K562 (cell line): ENCODE data around the gene YJEFN3. TPM values are rescaled to one million over a fixed set of nuclear protein-coding genes. Genes with fewer than 3 reads are reported as not detected.
A peak's percentile ranks its signal among the peaks of the same experiment; 100 is the strongest.

Experiments
- ATAC-seq: fragments of 200-7000 bp; cut with Tn5 transposase; 3 replicates; pipeline ENCODE4 v1.9.1; 2020; ENCODE audit warnings: moderate library complexity
- BruUV-seq: library from RNA; stranded (reverse); fragments of 400-500 nt; replicated peaks from 2 replicates; lab custom pipeline; 2021; lab: Mats Ljungman, UMichigan
- CTCF ChIA-PET: fragments of 300-600 bp; formaldehyde crosslinking; extraction: SDS; loops from one replicate; lab custom pipeline; 2021; ENCODE audit warnings: low intra/inter-chr PET ratio; lab: Yijun Ruan, JAX
- POLR2A ChIA-PET: fragments of 300-600, 350-650 bp; sonication (Branson Sonifier 250); formaldehyde crosslinking; extraction: SDS; loops from one replicate; lab custom pipeline; 2021; ENCODE audit warnings: antibody characterized with exemption, inconsistent platforms; lab: Yijun Ruan, JAX
- DNase-seq, 4 experiments: peaks; one replicate each; pipeline versions ENCODE4 v3.0.0 to v3.0.0-alpha.2; 2011 to 2018; ENCODE audit warnings: low spot score in 3 of 4, mixed read lengths in 3 of 4; ENCODE audit errors: extremely low read depth in 1 of 4
- FAIRE-seq: peaks from 2 replicates; lab custom pipeline; 2011; peaks lifted over from hg19 to GRCh38; lab: Jason Lieb, UNC
- H2AFZ ChIP-seq: 2 replicates; pipeline ENCODE4 v1.6.0; 2011; ENCODE audit warnings: low read depth, low read length, control low read depth, inconsistent platforms
- H3K27ac ChIP-seq: fragments of 200-600 bp; 3 replicates; pipeline ENCODE4 v1.8.0; 2011; ENCODE audit warnings: low read depth, mild to moderate bottlenecking, control low read depth, inconsistent platforms, low read length, moderate library complexity, mixed read lengths; ENCODE audit errors: extremely low read depth
- H3K27me3 ChIP-seq, 2 experiments: fragments of 300-600 bp in 1 of 2; 2 replicates in 1 of 2; 3 replicates in 1 of 2; pipeline versions ENCODE4 v1.6.0 to v1.8.0; 2011; ENCODE audit warnings: inconsistent platforms in 2 of 2, low read length in 2 of 2, mild to moderate bottlenecking in 1 of 2, mixed read lengths in 1 of 2, moderate library complexity in 1 of 2; ENCODE audit not compliant: control insufficient read depth in 2 of 2, insufficient read depth in 2 of 2
- H3K36me3 ChIP-seq: fragments of 300-600 bp; 3 replicates; pipeline ENCODE4 v1.8.0; 2011; ENCODE audit warnings: mild to moderate bottlenecking, low read length, inconsistent platforms; ENCODE audit not compliant: control insufficient read depth, insufficient read depth
- H3K4me1 ChIP-seq, 2 experiments: fragments of 200-600 bp in 1 of 2; replicated peaks in 1 of 2; 2 replicates in 1 of 2; 3 replicates in 1 of 2; pipeline versions ENCODE4 v1.5.1 to v1.8.0; 2011; ENCODE audit warnings: inconsistent platforms in 2 of 2, low read length in 2 of 2, mild to moderate bottlenecking in 1 of 2, mixed read lengths in 1 of 2, moderate library complexity in 1 of 2; ENCODE audit not compliant: control insufficient read depth in 2 of 2, insufficient read depth in 2 of 2
- H3K4me2 ChIP-seq: 2 replicates; pipeline ENCODE4 v1.6.1; 2011; ENCODE audit warnings: low read length, control low read depth, inconsistent platforms, mixed read lengths; ENCODE audit not compliant: insufficient read depth
- H3K4me3 ChIP-seq: fragments of 200-600 bp; sonication (generic), shearing (Covaris generic); 2 replicates; pipeline ENCODE4 v1.5.1; 2016; ENCODE audit warnings: control low read depth, inconsistent platforms
- H3K79me2 ChIP-seq: fragments of 200-600 bp; 3 replicates; pipeline ENCODE4 v1.8.0; 2011; ENCODE audit warnings: low read length, inconsistent platforms; ENCODE audit not compliant: control insufficient read depth, insufficient read depth
- H3K9ac ChIP-seq, 2 experiments: 2 replicates each; pipeline versions ENCODE4 v1.6.0 to v1.6.1; 2011; ENCODE audit warnings: low read depth in 2 of 2, low read length in 2 of 2, control low read depth in 1 of 2, inconsistent platforms in 1 of 2, mild to moderate bottlenecking in 1 of 2, mixed read lengths in 1 of 2; ENCODE audit not compliant: insufficient read depth in 1 of 2
- H3K9me1 ChIP-seq: one replicate; pipeline ENCODE4 v1.6.0; 2011; ENCODE audit warnings: inconsistent platforms, mild to moderate bottlenecking, low read length, moderate library complexity; ENCODE audit not compliant: control insufficient read depth, insufficient read depth
- H3K9me3 ChIP-seq: replicated peaks from 2 replicates; pipeline ENCODE4 v1.5.1; 2011; ENCODE audit warnings: low read depth, low read length, inconsistent platforms; ENCODE audit not compliant: control insufficient read depth, insufficient read depth
- H4K20me1 ChIP-seq: replicated peaks from 2 replicates; pipeline ENCODE4 v1.6.1; 2011; ENCODE audit warnings: low read length, inconsistent platforms, mixed read lengths; ENCODE audit not compliant: control insufficient read depth, insufficient read depth
- CEBPG ChIP-seq, 3 experiments: fragments of 200-800 bp in 1 of 3; sonication (Bioruptor generic) in 1 of 3; sonication (generic) in 1 of 3; formaldehyde crosslinking in 1 of 3; IDR thresholded peaks in 2 of 3; conservative IDR thresholded peaks in 1 of 3; 2 replicates each; pipeline versions ENCODE4 v1.6.1 to v1.8.0; 2016 to 2022; ENCODE audit warnings: missing compliant biosample characterization in 2 of 3, missing genetic modification characterization in 2 of 3, mild to moderate bottlenecking in 1 of 3, missing genetic modification reagents in 1 of 3
- FOXM1 ChIP-seq, 2 experiments: fragments of 450-650 bp in 1 of 2; sonication (generic) in 1 of 2; formaldehyde crosslinking in 1 of 2; IDR thresholded peaks; 2 replicates each; pipeline versions ENCODE4 v1.6.1 to v1.9.0; 2017 to 2022; ENCODE audit warnings: low read depth in 2 of 2, mild to moderate bottlenecking in 2 of 2, missing genetic modification reagents in 1 of 2, moderate library complexity in 1 of 2
- HOXB6 ChIP-seq: fragments of 250-450 bp; sonication (Bioruptor Pico); IDR thresholded peaks from 2 replicates; pipeline ENCODE4 v1.5.1; 2022; ENCODE audit warnings: mild to moderate bottlenecking, borderline replicate concordance
- POLR2A ChIP-seq: fragments of 450-650 bp; conservative IDR thresholded peaks from 2 replicates; pipeline ENCODE4 v1.6.1; 2016
- POLR2G ChIP-seq: fragments of 200-400 bp; formaldehyde crosslinking; IDR thresholded peaks from 2 replicates; pipeline ENCODE4 v1.6.1; 2017; ENCODE audit warnings: low read depth, mild to moderate bottlenecking, antibody characterized with exemption, low read length, moderate library complexity
- RBM22 ChIP-seq: fragments of 200-400 bp; formaldehyde crosslinking; IDR thresholded peaks from 2 replicates; pipeline ENCODE4 v1.6.1; 2018; ENCODE audit warnings: low read length, low read depth; ENCODE audit not compliant: poor library complexity, severe bottlenecking
- WGBS: fragments of 100-300 bp; shearing (Covaris generic); methylation state at CpG from one replicate; pipeline ENCODE4 v1.1.6; 2016; ENCODE audit warnings: low coverage, mixed read lengths; ENCODE audit not compliant: insufficient coverage; ENCODE audit errors: missing lambda C conversion rate; 5-methylcytosine and 5-hydroxymethylcytosine counted together
- in situ Hi-C: fragments of 300-500 bp; cut with MboI; formaldehyde crosslinking; loops from 4 replicates; pipeline ENCODE4 v1.15.0; 2018; ENCODE audit warnings: inconsistent platforms, mixed read lengths
- intact Hi-C: fragments of 100-400 bp; cut with micrococcal nuclease; formaldehyde crosslinking; loops from 2 replicates; pipeline ENCODE4 v1.14.2; 2022
- polyA plus RNA-seq, 8 experiments: library from polyadenylated mRNA; depleted of rRNA in 4 of 8; stranded (reverse) in 5 of 8; unstranded in 3 of 8; fragments of >200 nt; fragmentation: Nextera tagmentation in 2 of 8; fragmentation: Illumina TruSeq in 1 of 8; extraction: Ambion mirVana in 2 of 8; extraction: Trizol in 1 of 8; gene quantifications; 2 replicates each; pipeline versions ENCODE4 v1.2.1 to v1.2.3, GENCODE V29; 2011 to 2014; ENCODE audit warnings: inconsistent platforms in 1 of 8, missing spikeins in 1 of 8
- total RNA-seq, 7 experiments: library from RNA; depleted of rRNA in 6 of 7; stranded (reverse); fragments of >200 nt in 6 of 7; fragmentation: Illumina TruSeq in 2 of 7; extraction: Trizol in 2 of 7; gene quantifications; 2 replicates each; pipeline versions ENCODE4 v1.2.1 to v1.2.3, GENCODE V29; 2011 to 2021; ENCODE audit warnings: low replicate concordance in 1 of 7
- TF ChIP-seq, protein P1 (sequence below), 2 experiments: fragments of 450-650 bp in 1 of 2; sonication (generic) in 1 of 2; formaldehyde crosslinking in 1 of 2; IDR thresholded peaks in 1 of 2; conservative IDR thresholded peaks in 1 of 2; 2 replicates each; pipeline versions ENCODE4 v1.6.1 to v1.8.1; 2016 to 2023; ENCODE audit warnings: mild to moderate bottlenecking in 2 of 2, moderate library complexity in 2 of 2, inconsistent platforms in 1 of 2, missing genetic modification reagents in 1 of 2

The YJEFN3 gene
- total and polyA plus RNA-seq, 9 of the 15 experiments (the other 6 are each of a cell fraction or from before 2014, with no cell fraction given), result 0.04 to 5.8 (median 1.3) TPM; not detected in 1

DNA sequence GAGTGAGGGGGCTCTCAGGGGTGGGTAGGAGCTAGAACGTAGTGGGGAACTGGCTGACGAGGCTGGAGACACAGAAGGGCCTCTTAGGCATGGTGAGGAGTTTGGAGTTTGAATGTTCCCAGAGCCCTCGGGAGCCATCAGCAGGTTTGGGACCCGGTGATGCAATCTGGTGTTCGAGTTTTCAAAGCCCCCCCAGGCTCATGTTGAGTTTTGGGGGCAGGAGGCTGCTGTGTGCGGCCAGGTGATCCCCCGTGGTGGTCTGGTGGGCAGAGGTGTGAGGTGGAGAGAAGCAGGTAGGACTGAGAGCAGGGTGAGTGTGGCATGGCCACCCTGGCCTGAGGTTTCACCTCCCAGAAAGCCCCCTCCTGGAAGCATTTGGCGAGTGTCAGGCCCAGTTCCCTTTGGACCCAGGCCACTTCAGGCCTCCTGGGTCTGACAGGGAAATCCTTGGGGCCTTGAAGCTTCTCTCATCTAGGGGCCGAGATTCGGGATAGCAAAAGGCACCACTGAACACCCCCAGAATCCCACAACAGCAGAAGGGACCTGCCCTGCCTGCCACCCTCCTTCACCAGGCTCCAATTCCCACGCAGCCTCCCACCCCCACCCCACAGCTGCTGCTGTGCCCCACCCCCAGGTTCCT is 1.2 kb downstream of the YJEFN3 start:
- ATAC-seq, result no peak
- TF ChIP-seq POLR2A (peak; percentile 25), FOXM1 (IDR thresholded peaks at IDR 0.05; ENCODE audit: low read depth) (no peak), FOXM1 (CRISPR knock-in tag; IDR thresholded peaks at IDR 0.05; ENCODE audit: low read depth) (no peak), CEBPG (CRISPR knock-in tag; IDR thresholded peaks at IDR 0.05) (no peak), CEBPG (tag; conservative IDR thresholded peaks at IDR 0.05 in 1 of 2, IDR thresholded peaks at IDR 0.05 in 1 of 2) (0 out of 4 replicates have a peak, but pooled peaks of 1 of the 2 experiments have one; percentile 6), POLR2G (peak; percentile 65), RBM22 (peak; percentile 60), HOXB6 (no peak)
- TF ChIP-seq, protein P1, sequence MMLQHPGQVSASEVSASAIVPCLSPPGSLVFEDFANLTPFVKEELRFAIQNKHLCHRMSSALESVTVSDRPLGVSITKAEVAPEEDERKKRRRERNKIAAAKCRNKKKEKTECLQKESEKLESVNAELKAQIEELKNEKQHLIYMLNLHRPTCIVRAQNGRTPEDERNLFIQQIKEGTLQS (IDR thresholded peaks at IDR 0.05), result peak; percentile 72
- TF ChIP-seq, protein P1 (CRISPR knock-in tag; conservative IDR thresholded peaks at IDR 0.05), result no peak
- TF ChIP-seq, all 486 proteins: peak for 5
- H3K4me2 ChIP-seq, result no peak overlapping the region
- intact Hi-C loops, result no loop called here
- no peak for FAIRE-seq
- no peaks in the 10 kb centered on the region for H3K9me3 ChIP-seq
- H3K27me3 ChIP-seq, result no peaks in the 10 kb centered on the region
- H3K9me1 ChIP-seq, result peaks cover 8% of the 10 kb centered on the region
- H2AFZ ChIP-seq, result no peak overlapping the region
- in situ Hi-C loops, result loop anchor here (25.0 kb wide), 1 partner anchor 107 kb away; the partner anchor contains the start of genes GMIP and LPAR2
- H4K20me1 ChIP-seq, result 0 out of 2 replicates have a peak, but pooled peaks cover 10% of the 10 kb centered on the region
- no peak overlapping the region; a peak in 1 of 4 replicates for H3K9ac ChIP-seq
- no peak overlapping the region for H3K4me3 ChIP-seq
- peaks cover 46% of the 10 kb centered on the region for H3K36me3 ChIP-seq
- BruUV-seq, result no TSS peak
- H3K79me2 ChIP-seq, result peaks cover 10% of the 10 kb centered on the region
- 64% methylated on average over 10 of the region's 11 CpGs for WGBS
- no peak overlapping the region for H3K27ac ChIP-seq
- DNase-seq, result no peak
- ChIA-PET POLR2A (interaction anchor here (0.5 to 1.4 kb wide), 5 partner anchors 11 to 354 kb away, joined by 3 to 5 read pairs (median 3); partner anchors contain the start of gene ZNF101), CTCF (no interaction called here)
- H3K4me1 ChIP-seq, result peaks cover 5 to 39% of the 10 kb centered on the region in 2 experiments
